ENCODE data around the gene TBC1D24.

Gene TBC1D24

DNA sequence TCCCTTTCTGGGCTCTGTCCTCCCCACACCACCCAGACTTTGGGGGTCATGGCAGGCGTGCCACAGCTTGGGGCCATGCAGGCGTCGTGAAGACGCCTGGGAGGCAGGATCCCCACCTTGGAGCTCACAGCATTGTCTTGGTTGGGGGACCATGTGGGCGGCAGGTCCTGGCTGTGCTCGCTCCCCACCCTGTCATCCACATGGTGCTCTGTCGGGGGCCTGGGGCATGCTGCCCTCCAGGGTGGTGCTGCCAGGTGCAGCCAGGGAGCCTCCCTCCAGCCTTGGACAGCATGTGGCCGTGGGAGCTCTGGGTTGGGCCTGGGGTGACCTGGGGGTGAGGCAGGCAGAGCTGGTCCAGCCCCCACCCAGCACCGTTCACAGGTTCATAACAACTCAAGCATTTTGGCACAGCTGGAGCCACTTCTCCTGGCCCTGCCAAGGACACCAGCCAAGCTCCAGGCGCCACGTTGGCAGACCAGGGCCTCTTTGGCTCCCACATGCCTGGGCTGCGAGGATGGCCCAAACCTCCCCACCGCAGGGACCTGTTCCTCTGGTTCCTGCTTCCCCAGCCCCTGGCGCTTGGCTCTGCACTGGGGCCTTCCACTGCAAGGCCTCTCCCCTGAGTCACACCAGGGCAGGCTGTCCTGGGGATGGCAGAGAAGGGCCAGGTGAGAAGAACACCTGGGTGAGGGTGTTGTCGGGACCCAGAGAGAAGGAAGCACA lies 23.8 kb downstream of the TBC1D24 start:
- no peak for DNase-seq (ENCODE audit: low read depth in 1 of 2, low spot score in 1 of 2)

DNA sequence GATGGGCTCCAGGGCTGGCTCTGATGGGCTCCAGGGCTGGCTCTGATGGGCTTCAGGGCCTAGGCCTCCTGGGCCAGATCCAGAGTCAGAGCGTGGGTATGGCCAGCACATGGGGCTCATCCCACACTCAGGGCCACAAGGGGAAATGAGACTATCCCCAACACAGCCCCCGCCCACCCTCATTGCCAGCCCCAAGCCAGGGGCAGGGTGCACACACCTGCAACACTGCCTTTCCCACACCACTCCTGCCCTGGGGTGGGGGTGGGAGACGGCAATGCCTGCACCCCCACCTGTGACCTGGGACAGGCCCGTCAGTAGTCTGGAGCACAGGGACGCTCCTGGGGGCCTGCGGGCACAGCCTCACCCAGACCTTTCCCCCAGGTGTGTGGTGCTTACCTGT lies 24.5 kb downstream of the TBC1D24 start:
- DNase-seq (ENCODE audit: low read depth in 1 of 2, low spot score in 1 of 2) = no peak

DNA sequence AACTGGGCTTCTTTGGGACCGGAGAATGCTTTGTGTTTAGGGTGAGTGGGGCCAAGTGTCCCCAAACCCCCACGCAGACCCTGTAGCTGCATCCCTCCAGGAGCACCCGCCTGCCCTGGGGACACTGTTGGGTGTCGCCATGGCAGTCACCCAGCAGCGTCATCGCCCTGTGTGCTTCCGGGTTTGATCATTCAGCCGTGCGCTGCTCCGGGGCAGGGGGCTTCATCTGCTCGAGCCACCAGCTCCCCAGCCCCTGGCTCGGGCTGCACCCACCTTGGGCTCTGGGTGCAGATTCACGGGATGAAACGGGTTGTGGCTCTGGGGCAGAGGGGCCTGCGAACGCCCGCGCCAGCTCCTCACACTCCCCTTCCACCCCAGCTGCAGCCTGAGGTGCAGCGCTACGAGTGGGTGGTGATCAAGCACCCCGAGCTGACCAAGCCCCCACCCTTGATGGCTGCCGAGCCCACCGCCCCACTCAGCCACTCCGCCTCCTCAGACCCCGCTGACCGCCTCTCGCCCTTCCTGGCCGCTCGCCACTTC lies 25.0 kb downstream of the TBC1D24 start:
- no peak for DNase-seq (ENCODE audit: low read depth in 1 of 2, low spot score in 1 of 2)

DNA sequence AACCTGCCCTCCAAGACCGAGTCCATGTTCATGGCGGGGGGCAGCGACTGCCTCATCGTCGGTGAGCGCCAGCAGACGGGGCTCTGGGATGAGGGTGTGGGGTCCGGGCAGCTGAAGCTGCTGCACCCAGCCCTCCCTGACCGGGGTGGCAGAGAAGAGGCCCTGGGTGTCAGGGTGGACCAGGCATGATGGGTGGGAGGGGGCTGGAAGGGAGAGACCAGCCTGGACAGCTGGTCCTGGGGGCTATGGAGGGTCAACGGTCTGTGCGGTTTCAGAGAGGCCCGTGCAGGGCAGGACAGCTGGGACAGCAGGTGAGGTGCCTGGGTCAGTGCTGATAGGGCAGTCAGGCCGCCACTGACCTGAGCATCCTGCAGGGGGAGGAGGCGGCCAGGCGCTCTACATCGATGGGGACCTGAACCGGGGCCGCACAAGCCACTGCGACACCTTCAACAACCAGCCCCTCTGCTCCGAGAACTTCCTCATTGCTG lies 25.5 kb downstream of the TBC1D24 start:
- DNase-seq (ENCODE audit: low read depth in 1 of 2, low spot score in 1 of 2) = no peak

DNA sequence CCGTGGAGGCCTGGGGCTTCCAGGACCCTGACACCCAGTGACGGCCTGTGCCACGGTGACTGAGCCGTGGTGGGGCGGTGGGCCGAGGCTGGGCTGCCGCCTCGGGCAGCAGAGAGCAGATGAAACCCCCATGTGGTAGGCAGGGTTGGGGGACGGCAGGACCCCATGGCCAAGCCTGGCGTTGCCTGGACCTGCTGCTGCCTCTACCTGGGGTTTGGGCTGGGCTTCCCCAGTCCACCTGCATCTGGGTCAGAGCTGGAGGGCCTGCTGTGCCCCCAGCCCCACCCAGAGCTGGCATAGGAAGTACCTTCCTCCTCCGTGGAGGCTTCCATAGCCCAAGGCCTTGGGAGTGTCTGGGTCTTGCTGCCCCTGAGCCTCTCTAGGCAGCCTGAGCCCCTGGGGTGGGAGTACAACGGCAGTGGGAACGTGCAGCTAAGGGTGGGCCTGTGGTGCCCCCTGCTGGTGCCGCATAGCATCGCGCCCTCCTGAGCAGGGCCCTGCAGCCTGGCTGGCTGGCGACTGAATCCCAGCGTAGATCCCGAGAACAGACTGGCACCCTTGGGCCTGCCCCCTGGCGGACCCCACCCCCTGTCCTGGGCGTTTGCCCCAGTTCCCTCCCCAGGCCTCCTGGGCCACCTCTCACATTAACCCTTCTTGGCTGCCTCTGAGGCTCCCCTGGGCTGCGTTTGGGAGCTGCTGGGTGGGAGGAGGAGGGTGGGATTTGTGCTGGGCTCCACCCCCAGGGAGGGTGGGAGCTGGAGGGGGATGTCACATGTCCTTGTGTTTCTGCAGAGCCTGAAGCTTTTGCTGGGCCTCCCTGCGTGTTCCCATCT lies 26.2 kb downstream of the TBC1D24 start:
- DNase-seq (ENCODE audit: low read depth in 1 of 2, low spot score in 1 of 2) = peak; percentile 63 to 70

DNA sequence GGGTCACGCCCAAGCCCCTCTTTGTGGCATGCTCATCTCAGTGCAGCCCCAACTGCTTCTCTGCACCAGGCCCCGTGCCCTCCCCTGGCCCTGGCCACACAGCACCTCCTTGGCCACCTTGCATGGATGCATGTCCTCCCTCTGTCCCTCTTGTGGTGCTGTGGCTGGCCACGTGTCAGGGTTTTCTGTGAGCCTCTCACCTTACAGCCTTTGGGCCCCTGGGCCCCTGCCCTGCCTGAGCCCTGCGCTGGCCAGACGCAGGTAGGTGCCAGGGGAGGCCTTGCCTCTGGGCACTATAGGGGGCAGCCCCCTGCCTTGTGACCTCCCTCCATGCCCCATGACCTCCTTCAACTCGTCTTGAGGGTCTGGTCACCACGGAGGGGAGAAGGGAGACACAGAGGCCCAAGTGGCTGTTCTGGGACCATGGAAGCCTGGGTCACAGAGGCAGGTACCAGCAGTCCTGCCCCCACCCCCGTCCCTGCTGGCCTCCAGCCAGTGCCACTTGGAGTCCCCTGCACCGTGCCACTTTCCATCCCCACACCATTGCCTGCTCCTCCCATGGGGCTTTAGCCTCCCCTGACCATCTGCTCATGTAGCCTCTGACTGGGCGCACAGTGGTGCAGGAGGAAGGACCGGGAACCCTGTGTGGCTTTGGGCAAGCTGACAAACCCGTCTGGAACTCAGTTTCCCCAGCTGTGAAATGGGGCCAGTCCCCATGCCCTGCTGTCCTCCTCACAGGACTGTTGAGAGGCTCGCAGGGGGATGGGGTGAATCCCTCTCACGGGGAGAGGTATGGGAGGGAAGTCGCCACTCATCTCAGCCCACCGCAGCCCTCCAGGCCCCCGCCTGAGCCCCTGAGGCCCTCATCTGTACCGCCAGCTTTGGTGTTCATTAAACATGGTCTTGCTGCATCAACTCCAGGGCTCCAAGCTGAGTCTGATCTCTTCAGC lies 27.3 kb downstream of the TBC1D24 start:
- DNase-seq (ENCODE audit: low read depth in 1 of 2, low spot score in 1 of 2) = no peak

DNA sequence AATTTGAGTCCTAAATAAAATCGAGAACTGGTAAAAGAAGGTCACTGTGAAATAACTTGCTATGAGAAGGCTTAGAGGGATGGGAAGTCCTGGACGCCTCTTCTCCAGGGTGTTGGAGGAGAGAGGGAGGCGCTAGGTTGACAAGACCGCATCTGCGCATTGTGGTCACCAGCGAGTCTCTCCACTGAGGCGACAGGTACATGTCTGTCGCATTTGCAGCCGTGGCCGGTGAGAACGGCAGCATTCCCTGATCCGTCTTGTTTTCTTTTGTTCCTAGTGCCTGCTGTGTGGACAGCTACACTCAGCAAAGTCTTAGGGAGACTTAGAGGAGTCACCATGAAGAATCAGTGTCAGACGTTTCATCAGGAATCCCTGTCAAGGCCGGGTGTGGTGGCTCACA lies 30.8 kb downstream of the TBC1D24 start:
- no peak for DNase-seq (ENCODE audit: low read depth in 1 of 2, low spot score in 1 of 2)

DNA sequence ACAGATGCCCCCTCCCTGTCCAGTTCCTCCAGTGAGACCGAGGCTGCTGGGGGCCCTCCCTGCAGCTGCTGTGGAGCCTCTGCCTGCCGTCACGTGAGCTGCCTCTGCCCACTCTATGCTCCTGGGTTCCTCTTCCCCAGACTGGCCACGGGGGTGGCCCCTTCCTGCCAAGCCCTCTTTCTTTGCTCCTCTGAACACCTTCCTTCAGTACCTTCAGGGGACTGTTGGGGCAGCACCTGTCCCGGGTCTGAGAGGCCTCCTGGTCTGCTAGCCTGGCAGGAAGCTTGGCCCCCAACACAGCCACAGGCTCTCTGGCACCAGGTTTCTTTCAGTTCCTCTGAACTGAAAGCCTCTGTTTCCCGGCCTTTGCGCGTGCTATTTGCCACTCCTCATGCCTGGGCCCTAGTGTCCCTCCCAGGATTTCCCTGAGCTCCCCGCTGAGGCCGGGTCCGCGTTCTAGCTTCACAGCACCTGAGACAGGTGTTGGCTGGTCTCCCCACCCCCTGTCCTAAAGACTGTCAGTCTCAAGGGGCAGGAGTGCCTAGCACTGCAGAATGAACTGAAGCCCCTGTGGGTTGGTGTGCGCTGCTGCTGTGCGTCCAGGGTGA lies 32.2 kb downstream of the TBC1D24 start:
- no peak for DNase-seq (ENCODE audit: low read depth in 1 of 2, low spot score in 1 of 2)

DNA sequence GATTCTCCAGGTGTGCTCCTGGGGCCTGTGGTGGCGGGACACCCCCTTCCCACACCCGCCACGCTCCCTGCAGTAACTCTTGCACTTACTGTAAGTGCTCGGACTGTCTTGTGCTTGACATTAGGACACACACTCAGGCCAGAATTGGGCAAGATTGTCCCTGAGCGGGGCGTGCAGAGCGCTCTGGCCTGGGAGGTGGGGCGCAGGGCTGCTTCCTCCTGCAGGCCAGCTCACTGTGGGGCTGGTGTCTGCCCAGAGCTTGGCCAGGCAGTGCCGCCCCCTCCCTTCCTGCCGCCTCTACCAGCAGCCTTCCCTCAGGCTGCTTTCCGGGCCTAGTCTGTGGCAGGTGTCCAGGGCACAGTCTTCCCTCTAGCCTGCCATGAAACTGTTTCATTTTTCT lies 32.7 kb downstream of the TBC1D24 start:
- no peak for DNase-seq (ENCODE audit: low read depth in 1 of 2, low spot score in 1 of 2)

DNA sequence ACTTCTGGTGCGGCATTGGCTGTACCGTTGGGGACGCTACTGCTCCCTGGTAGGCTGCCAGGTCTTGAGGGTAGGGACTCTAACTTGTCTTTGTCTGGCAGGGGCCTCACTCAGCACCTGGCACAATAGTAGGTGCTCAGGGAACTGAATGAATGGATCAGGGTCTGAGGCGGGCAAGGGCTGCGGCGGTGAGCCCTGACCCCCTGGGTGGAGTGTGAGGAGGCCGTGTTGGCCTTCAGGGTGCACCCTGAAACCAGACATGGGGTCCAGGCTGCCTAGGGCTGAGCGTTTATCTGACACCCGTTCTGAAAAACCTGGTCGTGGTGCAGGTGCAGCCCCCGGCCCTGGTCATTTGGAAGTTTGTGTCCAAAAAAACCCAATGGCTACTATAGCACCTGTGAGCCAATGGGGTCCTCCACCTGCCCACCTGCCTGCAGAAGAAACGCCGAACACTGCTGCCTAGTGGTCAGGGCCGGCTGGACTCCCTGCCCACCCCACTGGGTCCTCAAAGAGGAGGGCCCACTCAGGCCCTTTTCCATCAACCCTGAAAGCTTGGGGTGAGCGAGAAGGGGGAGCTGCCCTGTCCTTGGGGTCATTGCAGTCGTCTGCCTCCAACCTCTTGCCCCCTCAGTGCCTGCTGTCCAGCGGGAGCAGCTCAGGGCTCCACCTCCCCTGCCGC lies 33.9 kb downstream of the TBC1D24 start:
- DNase-seq (ENCODE audit: low read depth in 1 of 2, low spot score in 1 of 2) = no peak

DNA sequence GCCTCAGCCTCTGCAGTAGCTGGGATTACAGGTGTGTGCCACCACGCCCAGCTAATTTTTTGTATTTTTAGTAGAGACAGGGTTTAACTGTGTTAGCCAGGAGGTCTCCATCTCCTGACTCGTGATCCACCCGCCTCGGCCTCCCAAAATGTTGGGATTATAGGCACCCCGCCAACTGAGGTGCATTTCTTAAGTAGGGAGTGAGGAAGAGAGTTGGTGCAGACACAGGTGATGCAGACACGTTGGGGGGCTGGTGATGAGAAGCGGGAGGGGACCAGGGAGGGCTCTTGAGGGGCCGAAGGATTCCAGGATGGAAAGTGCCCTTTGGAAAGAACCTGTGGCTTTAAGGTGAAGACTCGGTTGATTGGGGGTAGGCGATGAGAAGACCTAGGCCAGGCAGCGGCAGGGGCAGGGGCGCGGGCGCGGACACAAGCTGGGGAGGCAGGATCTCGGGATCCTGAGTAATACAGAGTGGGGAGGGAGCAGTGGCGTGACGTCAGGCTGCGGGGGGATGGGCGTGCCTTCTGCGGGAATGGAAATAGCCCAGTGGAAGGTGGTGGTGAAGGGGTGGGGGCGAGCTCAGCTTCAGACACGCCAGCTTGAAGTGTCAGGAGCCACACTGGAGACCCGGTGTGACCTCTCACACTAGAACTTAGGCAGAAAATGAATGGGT lies 36.3 kb downstream of the TBC1D24 start:
- DNase-seq (ENCODE audit: low read depth in 1 of 2, low spot score in 1 of 2) = no peak

DNA sequence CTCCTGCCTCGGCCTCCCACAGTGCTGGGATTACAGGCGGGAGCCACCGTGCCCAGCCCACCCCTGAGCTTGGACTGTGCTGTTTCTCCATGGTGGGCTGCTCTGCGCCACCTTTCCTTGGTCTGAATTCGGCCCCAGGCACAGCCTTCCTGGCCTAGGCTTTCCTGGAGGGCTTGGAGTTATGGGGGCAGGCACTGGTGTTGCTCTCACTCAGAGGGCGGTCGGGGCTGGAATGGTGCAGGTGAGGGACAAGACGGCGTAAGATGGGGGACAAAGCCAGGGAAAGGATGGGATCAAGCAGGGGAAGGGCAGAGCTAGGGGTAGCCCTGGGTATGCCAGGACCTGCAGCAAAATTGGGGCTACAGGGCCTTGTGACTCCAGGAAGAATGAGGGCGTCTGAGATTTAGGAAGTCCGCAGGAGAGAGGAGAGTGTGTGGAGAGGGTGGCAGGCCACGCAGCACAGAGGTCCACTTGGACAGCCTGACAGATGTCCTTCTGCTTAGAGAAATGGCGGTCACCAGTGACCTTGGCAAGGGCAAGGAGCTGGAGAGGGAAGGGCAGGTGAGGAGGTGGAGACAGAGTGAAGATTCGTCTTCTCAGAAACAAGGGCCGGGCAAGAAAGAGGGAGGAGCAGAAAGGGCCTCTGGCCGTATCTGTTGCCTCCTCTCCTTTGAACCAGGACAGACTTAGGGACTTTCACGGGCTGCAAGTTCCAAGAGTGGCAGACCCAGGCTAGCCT lies 37.2 kb downstream of the TBC1D24 start:
- no peak for DNase-seq (ENCODE audit: low read depth in 1 of 2, low spot score in 1 of 2)

DNA sequence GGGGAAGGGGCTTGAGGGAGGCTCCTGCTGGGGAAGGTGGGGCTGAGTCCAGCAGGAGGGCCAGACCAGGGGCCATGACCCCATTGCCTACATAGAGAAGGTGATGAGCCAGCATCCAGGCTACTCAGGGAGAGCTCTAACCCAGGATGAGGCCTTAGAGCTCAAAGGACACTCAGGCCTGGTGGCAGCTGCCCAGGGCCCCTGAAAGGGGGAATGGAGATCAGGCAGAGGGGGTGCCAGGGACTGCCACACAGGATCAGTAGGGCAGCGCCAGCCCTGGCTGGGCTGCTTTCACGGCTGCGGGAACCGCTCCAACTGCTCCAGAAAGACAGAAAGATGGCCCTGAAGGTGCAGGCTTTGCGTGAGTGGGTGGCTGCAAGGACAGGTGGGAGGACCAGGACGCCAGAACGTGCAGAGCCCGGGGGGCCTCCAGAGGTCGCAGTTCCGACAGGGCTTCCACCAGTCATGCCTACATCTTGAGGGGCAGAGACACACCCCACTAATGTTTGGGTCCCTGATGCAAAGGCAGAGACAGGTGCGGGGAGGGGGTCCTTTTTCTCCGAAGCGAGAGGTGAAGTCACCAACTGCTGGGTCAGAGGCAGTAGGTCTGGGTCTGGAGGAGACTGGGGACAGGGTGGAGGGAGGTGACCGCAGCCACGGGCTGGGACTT lies 37.9 kb downstream of the TBC1D24 start:
- no peak for DNase-seq (ENCODE audit: low read depth in 1 of 2, low spot score in 1 of 2)

DNA sequence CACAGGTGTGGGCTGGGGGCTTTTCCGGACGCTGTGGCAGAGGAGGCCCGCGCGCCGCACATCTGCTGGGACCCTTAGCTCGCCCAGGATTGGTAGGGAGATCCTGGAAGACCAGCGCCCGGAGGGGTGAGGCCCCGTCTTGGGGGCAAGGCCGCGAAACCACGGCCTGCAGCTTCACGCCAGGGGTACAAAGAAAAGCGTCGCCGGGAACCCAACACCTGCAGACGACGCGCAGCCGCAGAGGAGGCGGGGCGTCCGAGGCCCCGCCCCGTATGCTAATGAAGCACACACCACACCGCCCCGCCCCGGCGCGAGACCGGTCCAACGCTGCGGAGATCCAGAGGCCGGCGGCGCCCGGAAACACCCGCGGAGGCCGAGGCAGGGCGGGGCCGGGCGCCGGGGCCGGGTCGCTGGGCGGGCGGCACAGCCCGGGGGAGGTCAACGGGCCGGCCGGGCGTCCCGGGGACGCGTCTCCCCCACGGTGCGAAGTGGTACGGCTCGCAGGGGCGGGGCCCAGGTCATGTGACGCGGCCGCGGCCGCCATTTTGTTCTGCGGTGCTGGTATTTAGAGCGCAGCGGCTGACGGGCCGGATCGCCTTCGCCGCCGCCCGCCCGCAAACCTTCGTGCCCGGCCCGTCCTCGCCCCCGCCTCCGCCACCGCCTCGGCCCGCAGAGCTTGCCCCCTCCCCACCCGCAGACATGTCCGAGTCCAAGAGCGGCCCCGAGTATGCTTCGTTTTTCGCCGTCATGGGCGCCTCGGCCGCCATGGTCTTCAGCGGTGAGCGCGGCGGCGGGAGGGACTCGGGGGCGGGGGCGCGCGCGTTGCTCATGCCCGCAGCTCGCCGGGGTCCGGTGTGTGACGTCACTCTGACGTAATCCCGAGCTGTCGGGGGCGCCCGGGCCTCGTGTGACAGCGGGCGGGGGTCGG lies 38.7 kb downstream of the TBC1D24 start, which contains the start of gene ATP6V0C:
TSS of gene ATP6V0C (plus strand) at position 548 of the 928 bp plus-strand sequence. CDS start at position 700, 152 bp downstream.
- DNase-seq (ENCODE audit: low read depth in 1 of 2, low spot score in 1 of 2) = peak; percentile 83 to 85

DNA sequence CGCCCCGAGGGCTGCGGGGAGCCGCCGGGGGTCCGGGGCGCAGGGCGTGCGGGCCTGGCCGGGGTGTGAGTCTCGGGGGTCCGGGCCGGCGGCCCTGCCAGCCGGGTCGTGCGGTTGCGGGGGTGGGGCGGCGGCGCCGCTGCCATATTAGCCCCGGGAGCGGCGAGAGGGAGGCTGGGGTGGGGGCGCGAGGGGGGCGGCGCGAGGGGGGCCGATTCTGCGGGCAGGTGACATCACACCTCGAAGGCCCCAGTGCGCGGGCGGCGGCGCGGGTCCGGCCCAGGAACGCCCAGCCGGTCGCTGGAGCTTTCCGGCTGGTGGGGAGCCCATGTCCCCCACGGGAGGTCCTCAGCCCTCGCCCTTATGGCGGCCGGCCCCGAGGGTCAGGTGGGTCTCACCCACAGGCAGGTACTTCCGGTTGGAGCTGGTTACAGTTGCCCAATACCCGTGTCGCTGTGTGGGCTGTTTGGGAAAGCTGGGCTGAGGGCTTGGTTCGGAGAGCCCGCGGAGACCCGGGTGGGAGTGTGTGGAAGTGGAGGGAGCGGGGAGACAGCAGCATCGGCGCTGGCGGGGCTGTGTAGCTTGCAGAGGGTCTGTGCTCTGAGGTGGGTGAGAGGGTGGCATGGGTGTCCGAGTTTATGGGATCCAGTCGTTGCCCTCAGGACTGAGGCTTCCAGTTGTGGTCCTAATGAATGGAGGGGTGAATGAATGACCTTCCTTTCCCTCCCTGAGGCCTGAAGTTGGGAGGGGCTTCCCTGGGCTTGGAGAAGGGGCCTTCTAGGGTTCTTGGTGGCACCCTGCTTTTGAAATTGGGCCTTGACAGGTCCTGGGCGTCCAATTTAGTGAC lies 39.6 kb downstream of the TBC1D24 start:
- peak in 1 of 2 donors; percentile 28 for DNase-seq (ENCODE audit: low read depth in 1 of 2, low spot score in 1 of 2)

All from activated T-helper 1 cell treated with anti-CD3 and anti-CD28 coated beads, Interleukin-2, amount 50 U/mL, for 16 hours (primary cell).